ENCODE measurements around the gene C9orf85.

DNA sequence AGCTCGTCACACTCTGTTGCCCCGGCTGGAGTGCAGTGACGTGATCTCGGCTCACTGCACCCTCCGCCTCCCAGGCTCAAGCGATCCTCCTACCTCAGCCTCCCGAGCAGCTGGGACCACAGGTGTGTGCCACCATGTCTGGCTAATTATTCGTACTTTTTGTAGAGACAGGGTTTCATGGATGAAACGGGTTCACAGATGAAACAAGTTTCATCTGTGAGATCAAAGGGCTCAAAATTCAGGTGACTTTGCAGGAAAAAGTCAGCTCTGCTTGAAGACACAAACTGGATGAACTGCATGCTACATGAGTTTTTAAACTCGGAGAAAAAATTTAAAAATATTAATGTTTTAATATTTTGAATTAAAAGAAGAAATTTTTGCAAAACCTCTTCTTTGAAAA lies 24.9 kb upstream of the C9orf85 start:
- TF ChIP-seq BHLHE40 (IDR thresholded peaks at IDR 0.05; ENCODE audit: borderline replicate concordance in 1 of 2, low read depth in 2 of 2, low read length in 1 of 2) (no peak), USF2 (IDR thresholded peaks at IDR 0.05; ENCODE audit: borderline replicate concordance, low read depth, low read length) (no peak), CTCF (IDR thresholded peaks at IDR 0.05 in 2 of 3, conservative IDR thresholded peaks at IDR 0.05 in 1 of 3; ENCODE audit: control insufficient read depth in 2 of 3, extremely low read depth in 1 of 3, insufficient read depth in 1 of 3, low read depth in 3 of 3, low read length in 3 of 3) (no peak)
